Measurements from ENCODE around the gene TTLL1. TPM values are rescaled to one million over a fixed set of nuclear protein-coding genes. Genes with fewer than 3 reads are reported as not detected.
"Not testable (repeated sequence)": the region's sequence is repeated elsewhere in the genome, so short reads cannot be mapped to it uniquely, and the experiment has no call there.

The TTLL1 gene
- total and polyA plus RNA-seq, 7 donors, result 1.2 to 4.9 (median 2.2) TPM

DNA sequence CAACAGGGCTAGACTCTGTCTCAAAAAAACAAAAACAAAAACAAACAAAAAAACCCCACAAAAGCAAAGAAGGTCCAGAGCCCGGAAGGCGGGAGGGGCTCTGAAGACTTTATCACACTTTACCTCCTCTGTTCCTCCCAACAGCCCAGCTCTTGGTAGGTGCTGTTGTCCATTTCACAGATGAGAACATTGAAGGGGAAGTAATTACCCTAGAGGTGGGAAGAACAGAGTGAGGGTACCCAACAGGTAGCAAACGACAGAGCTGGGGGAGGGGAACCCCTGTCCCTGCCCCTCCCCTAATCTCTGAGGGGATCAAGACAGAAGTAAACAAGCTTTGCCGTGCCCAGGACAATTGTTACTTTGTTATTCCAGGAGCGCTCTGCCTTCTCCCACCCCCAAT lies 20.3 kb upstream of the TTLL1 start:
- ATAC-seq (no peak), DNase-seq (no peak)
- WGBS, 3 donors, result 29 to 37% (median 31%) methylated on average over 5 of the region's 5 CpGs
- intact Hi-C loops (cut with DNase I), result no loop called here
- Histone ChIP-seq H3K27ac (no peak overlapping the region), H3K9me3 (no peaks in the 10 kb centered on the region), H3K4me1 (peaks cover 12% of the 10 kb centered on the region), H3K27me3 (ENCODE audit: insufficient read depth in 3 of 3, low read length in 2 of 3) (peaks cover 0 to 61% (median 17%) of the 10 kb centered on the region in 3 donors), H3K4me3 (no peak overlapping the region), H3K36me3 (ENCODE audit: insufficient read depth in 1 of 2, low read depth in 1 of 2) (no peaks in the 10 kb centered on the region)
- no peak for TF ChIP-seq CTCF (IDR thresholded peaks at IDR 0.05)

- Histone ChIP-seq H3K27me3 (ENCODE audit: insufficient read depth in 3 of 3, low read length in 2 of 3) (peaks cover 0 to 31% (median 8%) of the 10 kb centered on the region in 3 donors), H3K4me1 (peaks cover 8% of the 10 kb centered on the region), H3K4me3 (no peak overlapping the region), H3K36me3 (ENCODE audit: insufficient read depth in 1 of 2, low read depth in 1 of 2) (no peaks in the 10 kb centered on the region), H3K27ac (no peak overlapping the region), H3K9me3 (no peaks in the 10 kb centered on the region)
- 78 to 85% (median 83%) methylated on average over 8 of the region's 8 CpGs for WGBS, 3 donors
- DNase-seq (no peak), ATAC-seq (no peak)
- TF ChIP-seq CTCF (IDR thresholded peaks at IDR 0.05), result no peak
- intact Hi-C loops (cut with DNase I), result no loop called here
Observed at GRCh38 chr22:43106302-43106701, 17.1 kb upstream of the TTLL1 start.

GRCh38 chr22:43104950-43105349 lies 15.8 kb upstream of the TTLL1 start:
- ATAC-seq; intact Hi-C loops (cut with DNase I); H3K4me3 ChIP-seq; H3K27ac ChIP-seq; H3K36me3 ChIP-seq (ENCODE audit: insufficient read depth in 1 of 2, low read depth in 1 of 2); H3K4me1 ChIP-seq; DNase-seq; H3K9me3 ChIP-seq: not testable (repeated sequence)
- H3K27me3 ChIP-seq (ENCODE audit: insufficient read depth in 3 of 3, low read length in 2 of 3), result peaks cover 0 to 18% (median 3%) of the 10 kb centered on the region in 3 donors
- WGBS, 3 donors, result 95 to 100% (median 95%) methylated on average over 3 of the region's 3 CpGs

GRCh38 chr22:43104056-43104625 lies 14.9 kb upstream of the TTLL1 start:
- H3K4me3 ChIP-seq; H3K36me3 ChIP-seq (ENCODE audit: insufficient read depth in 1 of 2, low read depth in 1 of 2); intact Hi-C loops (cut with DNase I); ATAC-seq; H3K9me3 ChIP-seq; H3K4me1 ChIP-seq; DNase-seq; H3K27me3 ChIP-seq (ENCODE audit: insufficient read depth in 3 of 3, low read length in 2 of 3); H3K27ac ChIP-seq: not testable (repeated sequence)
- 67 to 75% (median 74%) methylated on average over 15 of the region's 15 CpGs for WGBS, 3 donors

DNA sequence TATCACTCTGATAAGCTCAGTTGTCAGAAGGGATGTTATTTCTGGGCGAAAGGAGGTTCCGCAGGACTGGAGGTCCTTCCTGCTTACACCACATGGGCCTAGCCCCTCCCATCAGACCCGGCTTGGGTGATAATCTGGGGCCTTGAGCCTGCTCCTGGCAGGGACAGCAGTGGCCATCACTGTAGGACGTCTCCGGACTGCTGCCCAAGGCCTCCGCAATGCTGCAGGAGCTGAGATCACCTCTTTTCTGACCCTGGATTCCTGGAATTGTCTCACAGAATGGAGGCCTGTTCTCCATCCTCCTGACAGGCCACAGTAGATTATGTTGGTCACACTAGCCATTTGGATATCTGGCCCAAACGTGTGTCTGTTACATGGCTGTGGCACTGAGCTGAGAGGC lies 12.1 kb upstream of the TTLL1 start:
- WGBS, 3 donors, result 61 to 65% (median 62%) methylated on average over 7 of the region's 7 CpGs
- intact Hi-C loops (cut with DNase I), result no loop called here
- ATAC-seq (no peak), DNase-seq (peak in 1 of 2 donors; percentile 37)
- Histone ChIP-seq H3K27me3 (ENCODE audit: insufficient read depth in 3 of 3, low read length in 2 of 3) (no peaks in the 10 kb centered on the region), H3K9me3 (peaks cover 6% of the 10 kb centered on the region), H3K27ac (no peak overlapping the region), H3K4me3 (no peak overlapping the region), H3K4me1 (no peaks in the 10 kb centered on the region), H3K36me3 (ENCODE audit: insufficient read depth in 1 of 2, low read depth in 1 of 2) (no peaks in the 10 kb centered on the region)
- TF ChIP-seq CTCF (IDR thresholded peaks at IDR 0.05), result no peak

GRCh38 chr22:43100225-43100624 lies 11.0 kb upstream of the TTLL1 start:
- H3K27ac ChIP-seq, result no peak overlapping the region

More at GRCh38 chr22:43100225-43100624, 11.0 kb upstream of the TTLL1 start:
- no peaks in the 10 kb centered on the region for H3K4me1 ChIP-seq
- no peak for ATAC-seq
- DNase-seq, result no peak
- intact Hi-C loops (cut with DNase I), result no loop called here
- H3K36me3 ChIP-seq (ENCODE audit: insufficient read depth in 1 of 2, low read depth in 1 of 2), result no peaks in the 10 kb centered on the region
- H3K4me3 ChIP-seq, result no peak overlapping the region
- no peak for TF ChIP-seq CTCF (IDR thresholded peaks at IDR 0.05)
- peaks cover 6% of the 10 kb centered on the region for H3K9me3 ChIP-seq
- 64 to 74% (median 70%) methylated on average over 5 of the region's 5 CpGs for WGBS, 3 donors
- no peaks in the 10 kb centered on the region for H3K27me3 ChIP-seq (ENCODE audit: insufficient read depth in 3 of 3, low read length in 2 of 3)

Measured in psoas muscle (tissue), 8 donors.